HCT116 (cell line): ENCODE measurements around the gene MTHFD2L. TPM values are rescaled to one million over a fixed set of nuclear protein-coding genes. Genes with fewer than 3 reads are reported as not detected.
"Not testable (repeated sequence)": the region's sequence is repeated elsewhere in the genome, so short reads cannot be mapped to it uniquely, and the experiment has no call there.

Experiments used
- ATAC-seq: fragments of 200-7000 bp; cut with Tn5 transposase; 2 replicates; pipeline ENCODE4 v1.9.1; 2020; ENCODE audit warnings: mild to moderate bottlenecking, moderate library complexity
- BruUV-seq: library from RNA; stranded (reverse); fragments of 400-500 nt; replicated peaks from 2 replicates; lab custom pipeline; 2021; lab: Mats Ljungman, UMichigan
- CTCF ChIA-PET: fragments of 300-600 bp; sonication (Branson Sonifier 250); formaldehyde crosslinking; loops from one replicate; lab custom pipeline; 2021; ENCODE audit warnings: antibody characterized with exemption; lab: Charles Lee
- POLR2A ChIA-PET: fragments of 300-600, 350-600 bp; sonication (Branson Sonifier 250); formaldehyde crosslinking; loops from one replicate; lab custom pipeline; 2021; ENCODE audit warnings: antibody characterized with exemption; lab: Charles Lee
- RAD21 ChIA-PET, 2 experiments: fragments of 300-600 bp; sonication (Branson Sonifier 250); formaldehyde crosslinking; loops; one replicate each; lab custom pipeline; 2023; ENCODE audit warnings: low total read pairs in 2 of 2; ENCODE audit not compliant: uncharacterized antibody in 2 of 2, unreplicated experiment in 2 of 2, low non-redundant PET in 1 of 2; lab: Charles Lee
- DNase-seq: peaks from one replicate; pipeline ENCODE4 v3.0.0-alpha.2; 2010; ENCODE audit warnings: low read depth, low spot score
- H2AFZ ChIP-seq: fragments of 200-600 bp; shearing (Covaris generic), sonication (generic); 2 replicates; pipeline ENCODE4 v1.6.1; 2017; ENCODE audit warnings: low read depth, mixed run types, mixed read lengths, antibody characterized with exemption, low read length; ENCODE audit not compliant: poor library complexity, severe bottlenecking
- H3K27ac ChIP-seq: 2 replicates; pipeline ENCODE4 v1.5.1; 2012; ENCODE audit warnings: low read depth, low read length
- H3K27me3 ChIP-seq: fragments of 200-600 bp; sonication (generic); 2 replicates; pipeline ENCODE4 v1.6.1; 2016; ENCODE audit warnings: mixed run types, low read length, mixed read lengths; ENCODE audit not compliant: insufficient read depth
- H3K36me3 ChIP-seq, 2 experiments: fragments of 200-500 bp in 1 of 2; fragments of 200-600 bp in 1 of 2; sonication (Bioruptor generic) in 1 of 2; sonication (generic) in 1 of 2; 2 replicates each; pipeline versions ENCODE4 v1.5.1 to v1.6.1; 2014 to 2016; ENCODE audit warnings: low read length in 2 of 2, inconsistent platforms in 1 of 2, mixed read lengths in 1 of 2, mixed run types in 1 of 2; ENCODE audit not compliant: insufficient read depth in 2 of 2, control insufficient read depth in 1 of 2
- H3K4me1 ChIP-seq, 2 experiments: fragments of 200-600 bp in 1 of 2; sonication (generic) in 1 of 2; 2 replicates each; pipeline versions ENCODE4 v1.5.1 to v1.6.1; 2012 to 2017; ENCODE audit warnings: low read length in 2 of 2, inconsistent platforms in 1 of 2, mild to moderate bottlenecking in 1 of 2, mixed read lengths in 1 of 2, mixed run types in 1 of 2, moderate library complexity in 1 of 2; ENCODE audit not compliant: insufficient read depth in 2 of 2, control insufficient read depth in 1 of 2
- H3K4me2 ChIP-seq: fragments of 200-600 bp; sonication (generic); 2 replicates; pipeline ENCODE4 v1.6.1; 2017; ENCODE audit warnings: mixed run types, low read length, mixed read lengths
- H3K4me3 ChIP-seq, 2 experiments: fragments of 200-600 bp in 1 of 2; sonication (generic) in 1 of 2; replicated peaks in 1 of 2; 2 replicates each; pipeline ENCODE4 v1.5.1; 2011 to 2016; ENCODE audit warnings: low read length in 2 of 2, control low read depth in 1 of 2, low read depth in 1 of 2, mild to moderate bottlenecking in 1 of 2, mixed read lengths in 1 of 2, mixed run types in 1 of 2
- H3K79me2 ChIP-seq: fragments of 200-600 bp; sonication (generic); 2 replicates; pipeline ENCODE4 v1.6.1; 2017; ENCODE audit warnings: mild to moderate bottlenecking, mixed run types, low read length, moderate library complexity, mixed read lengths; ENCODE audit not compliant: insufficient read depth
- H3K9ac ChIP-seq: fragments of 200-600 bp; sonication (generic); 2 replicates; pipeline ENCODE4 v1.6.1; 2016; ENCODE audit warnings: low read length, mixed read lengths
- H3K9me2 ChIP-seq: fragments of 200-600 bp; sonication (generic), shearing (Covaris generic); 2 replicates; pipeline ENCODE4 v1.6.1; 2017; ENCODE audit warnings: mixed run types, mild to moderate bottlenecking, moderate library complexity; ENCODE audit not compliant: insufficient read depth
- H3K9me3 ChIP-seq, 2 experiments: fragments of 200-500 bp in 1 of 2; fragments of 200-600 bp in 1 of 2; sonication (Bioruptor generic) in 1 of 2; sonication (generic) in 1 of 2; 2 replicates each; pipeline ENCODE4 v1.6.1; 2014 to 2017; ENCODE audit warnings: low read length in 2 of 2, mixed read lengths in 2 of 2, inconsistent platforms in 1 of 2, low read depth in 1 of 2, mild to moderate bottlenecking in 1 of 2, mixed run types in 1 of 2, moderate library complexity in 1 of 2; ENCODE audit not compliant: control insufficient read depth in 1 of 2, insufficient read depth in 1 of 2
- H4K20me1 ChIP-seq: fragments of 200-600 bp; sonication (generic), shearing (Covaris generic); 2 replicates; pipeline ENCODE4 v1.6.1; 2017; ENCODE audit warnings: mixed run types, mild to moderate bottlenecking, moderate library complexity; ENCODE audit not compliant: insufficient read depth
- CBX3 ChIP-seq: IDR thresholded peaks from 2 replicates; pipeline ENCODE4 v1.6.1; 2012; ENCODE audit warnings: low read depth
- CEBPB ChIP-seq: IDR thresholded peaks from 2 replicates; pipeline ENCODE4 v1.6.1; 2012; ENCODE audit warnings: low read depth
- EZH2phosphoT487 ChIP-seq: fragments of 200-600 bp; IDR thresholded peaks from 2 replicates; pipeline ENCODE4 v1.6.1; 2018; ENCODE audit warnings: antibody characterized with exemption, borderline replicate concordance
- FOSL1 ChIP-seq: IDR thresholded peaks from 2 replicates; pipeline ENCODE4 v1.6.1; 2012; ENCODE audit warnings: low read depth
- JUND ChIP-seq: IDR thresholded peaks from 2 replicates; pipeline ENCODE4 v1.6.1; 2012
- POLR2A ChIP-seq: IDR thresholded peaks from 2 replicates; pipeline ENCODE4 v1.7.0; 2011; ENCODE audit warnings: borderline replicate concordance; ENCODE audit not compliant: insufficient read depth, insufficient read length; ENCODE audit errors: extremely low read depth
- POLR2AphosphoS5 ChIP-seq: IDR thresholded peaks from 2 replicates; pipeline ENCODE4 v1.6.1; 2011; ENCODE audit warnings: mild to moderate bottlenecking, low read depth, low read length, moderate library complexity
- SP1 ChIP-seq: IDR thresholded peaks from 2 replicates; pipeline ENCODE4 v1.6.1; 2012; ENCODE audit warnings: low read depth
- ZNF274 ChIP-seq: fragments of 200-500 bp; sonication (Bioruptor generic); IDR thresholded peaks from 2 replicates; pipeline ENCODE4 v1.6.1; 2014; ENCODE audit warnings: mild to moderate bottlenecking, low read depth, low read length, inconsistent platforms
- intact Hi-C: fragments of 100-400 bp; cut with micrococcal nuclease; formaldehyde crosslinking; loops from 2 replicates; pipeline ENCODE4 v1.10.0; 2022
- total RNA-seq: library from RNA; stranded (reverse); gene quantifications from one replicate; pipeline ENCODE4 v1.2.1, GENCODE V29; 2021; ENCODE audit not compliant: unreplicated experiment
- TF ChIP-seq, protein P1 (sequence below): IDR thresholded peaks from 2 replicates; pipeline ENCODE4 v1.6.1; 2011; ENCODE audit warnings: mild to moderate bottlenecking, low read length, moderate library complexity; ENCODE audit not compliant: insufficient replicate concordance; ENCODE audit errors: extremely low read depth
- TF ChIP-seq, protein P2 (sequence below), 3 experiments: fragments of 200-600 bp in 1 of 3; sonication (generic) in 1 of 3; IDR thresholded peaks in 2 of 3; conservative IDR thresholded peaks in 1 of 3; 2 replicates each; pipeline ENCODE4 v1.5.1; 2012 to 2017; ENCODE audit warnings: low read depth in 2 of 3, low read length in 2 of 3, antibody characterized with exemption in 1 of 3, borderline replicate concordance in 1 of 3, control low read depth in 1 of 3, mild to moderate bottlenecking in 1 of 3, mixed read lengths in 1 of 3, mixed run types in 1 of 3, moderate library complexity in 1 of 3; ENCODE audit not compliant: insufficient read depth in 1 of 3
- TF ChIP-seq, protein P3 (sequence below): IDR thresholded peaks from 2 replicates; pipeline ENCODE4 v1.6.1; 2012; ENCODE audit warnings: low read depth
- TF ChIP-seq, protein P4 (sequence below): IDR thresholded peaks from 2 replicates; pipeline ENCODE4 v1.6.1; 2012

The MTHFD2L gene
- total RNA-seq, 1 experiment from 2014 or later = 15.0 TPM

DNA sequence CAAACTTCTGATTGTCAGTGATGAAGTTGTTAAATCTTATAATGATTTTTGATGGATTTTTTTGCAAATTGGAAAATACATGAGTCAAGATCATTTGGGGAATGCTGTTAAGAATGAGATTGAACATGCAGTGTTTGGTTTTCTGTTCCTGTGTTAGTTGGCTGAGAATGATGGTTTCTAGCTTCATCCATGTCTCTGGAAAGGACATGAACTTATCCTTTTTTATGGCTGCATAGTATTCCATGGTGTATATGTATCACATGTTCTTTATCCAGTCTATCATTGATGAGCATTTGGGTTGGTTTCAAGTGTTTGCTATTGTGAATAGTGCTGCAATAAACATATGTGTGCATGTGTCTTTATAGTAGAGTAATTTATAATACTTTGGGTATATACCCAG, 182.5 kb downstream of the MTHFD2L start:
- H3K9me3 ChIP-seq, H3K4me1 ChIP-seq, H3K36me3 ChIP-seq, H2AFZ ChIP-seq, H3K9ac ChIP-seq, H3K79me2 ChIP-seq, H3K9me2 ChIP-seq, CTCF ChIA-PET, intact Hi-C loops, DNase-seq, H3K27me3 ChIP-seq, H3K27ac ChIP-seq, H4K20me1 ChIP-seq, H3K4me2 ChIP-seq, ATAC-seq, RAD21 ChIA-PET, H3K4me3 ChIP-seq, POLR2A ChIA-PET, BruUV-seq: not testable (repeated sequence)

DNA sequence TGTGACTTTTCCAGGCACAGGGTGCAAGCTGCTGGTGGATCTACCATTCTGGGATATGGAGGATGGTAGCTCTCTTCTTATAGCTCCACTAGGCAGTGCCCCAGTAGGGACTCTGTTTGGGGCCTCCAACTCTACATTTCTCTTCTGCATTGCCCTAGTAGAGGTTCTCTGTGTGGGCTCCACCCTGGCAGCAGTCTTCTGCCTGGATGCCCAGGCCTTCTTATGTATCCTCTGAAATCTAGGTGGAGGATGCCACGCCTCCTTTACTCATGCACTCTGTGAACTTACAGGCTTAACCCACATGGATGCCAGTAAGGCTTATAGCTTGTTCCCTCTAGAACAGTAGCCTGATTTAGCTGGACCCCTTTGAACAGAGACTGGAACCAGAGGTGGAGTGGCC, 186.1 kb downstream of the MTHFD2L start:
- RAD21 ChIA-PET = no interaction called here
- Histone ChIP-seq H3K27me3 (no peaks in the 10 kb centered on the region), H3K79me2 (no peaks in the 10 kb centered on the region), H3K9me2 (no peaks in the 10 kb centered on the region), H3K4me1 (no peaks in the 10 kb centered on the region), H3K9ac (no peak overlapping the region), H3K36me3 (no peaks in the 10 kb centered on the region), H3K9me3 (peaks cover 0 to 6% of the 10 kb centered on the region in 2 experiments; a peak in 2 of 4 replicates), H3K27ac (no peak overlapping the region), H3K4me2 (no peak overlapping the region), H4K20me1 (no peaks in the 10 kb centered on the region), H2AFZ (no peak overlapping the region), H3K4me3 (no peak overlapping the region)
- no peak for DNase-seq
- POLR2A ChIA-PET = no interaction called here
- ATAC-seq = no peak
- CTCF ChIA-PET = no interaction called here
- intact Hi-C loops = no loop called here
- BruUV-seq = no TSS peak
- TF ChIP-seq CBX3 (no peak), POLR2A (no peak), CEBPB (no peak), POLR2AphosphoS5 (no peak), JUND (no peak), EZH2phosphoT487 (no peak), ZNF274 (no peak), SP1 (no peak), FOSL1 (no peak)
- TF ChIP-seq, protein P1, sequence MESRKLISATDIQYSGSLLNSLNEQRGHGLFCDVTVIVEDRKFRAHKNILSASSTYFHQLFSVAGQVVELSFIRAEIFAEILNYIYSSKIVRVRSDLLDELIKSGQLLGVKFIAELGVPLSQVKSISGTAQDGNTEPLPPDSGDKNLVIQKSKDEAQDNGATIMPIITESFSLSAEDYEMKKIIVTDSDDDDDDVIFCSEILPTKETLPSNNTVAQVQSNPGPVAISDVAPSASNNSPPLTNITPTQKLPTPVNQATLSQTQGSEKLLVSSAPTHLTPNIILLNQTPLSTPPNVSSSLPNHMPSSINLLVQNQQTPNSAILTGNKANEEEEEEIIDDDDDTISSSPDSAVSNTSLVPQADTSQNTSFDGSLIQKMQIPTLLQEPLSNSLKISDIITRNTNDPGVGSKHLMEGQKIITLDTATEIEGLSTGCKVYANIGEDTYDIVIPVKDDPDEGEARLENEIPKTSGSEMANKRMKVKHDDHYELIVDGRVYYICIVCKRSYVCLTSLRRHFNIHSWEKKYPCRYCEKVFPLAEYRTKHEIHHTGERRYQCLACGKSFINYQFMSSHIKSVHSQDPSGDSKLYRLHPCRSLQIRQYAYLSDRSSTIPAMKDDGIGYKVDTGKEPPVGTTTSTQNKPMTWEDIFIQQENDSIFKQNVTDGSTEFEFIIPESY = no peak
- TF ChIP-seq, protein P2, sequence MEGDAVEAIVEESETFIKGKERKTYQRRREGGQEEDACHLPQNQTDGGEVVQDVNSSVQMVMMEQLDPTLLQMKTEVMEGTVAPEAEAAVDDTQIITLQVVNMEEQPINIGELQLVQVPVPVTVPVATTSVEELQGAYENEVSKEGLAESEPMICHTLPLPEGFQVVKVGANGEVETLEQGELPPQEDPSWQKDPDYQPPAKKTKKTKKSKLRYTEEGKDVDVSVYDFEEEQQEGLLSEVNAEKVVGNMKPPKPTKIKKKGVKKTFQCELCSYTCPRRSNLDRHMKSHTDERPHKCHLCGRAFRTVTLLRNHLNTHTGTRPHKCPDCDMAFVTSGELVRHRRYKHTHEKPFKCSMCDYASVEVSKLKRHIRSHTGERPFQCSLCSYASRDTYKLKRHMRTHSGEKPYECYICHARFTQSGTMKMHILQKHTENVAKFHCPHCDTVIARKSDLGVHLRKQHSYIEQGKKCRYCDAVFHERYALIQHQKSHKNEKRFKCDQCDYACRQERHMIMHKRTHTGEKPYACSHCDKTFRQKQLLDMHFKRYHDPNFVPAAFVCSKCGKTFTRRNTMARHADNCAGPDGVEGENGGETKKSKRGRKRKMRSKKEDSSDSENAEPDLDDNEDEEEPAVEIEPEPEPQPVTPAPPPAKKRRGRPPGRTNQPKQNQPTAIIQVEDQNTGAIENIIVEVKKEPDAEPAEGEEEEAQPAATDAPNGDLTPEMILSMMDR (IDR thresholded peaks at IDR 0.05 in 2 of 3, conservative IDR thresholded peaks at IDR 0.05 in 1 of 3; ENCODE audit: borderline replicate concordance in 1 of 3, insufficient read depth in 1 of 3, low read depth in 2 of 3, low read length in 2 of 3) = no peak
- TF ChIP-seq, protein P3, sequence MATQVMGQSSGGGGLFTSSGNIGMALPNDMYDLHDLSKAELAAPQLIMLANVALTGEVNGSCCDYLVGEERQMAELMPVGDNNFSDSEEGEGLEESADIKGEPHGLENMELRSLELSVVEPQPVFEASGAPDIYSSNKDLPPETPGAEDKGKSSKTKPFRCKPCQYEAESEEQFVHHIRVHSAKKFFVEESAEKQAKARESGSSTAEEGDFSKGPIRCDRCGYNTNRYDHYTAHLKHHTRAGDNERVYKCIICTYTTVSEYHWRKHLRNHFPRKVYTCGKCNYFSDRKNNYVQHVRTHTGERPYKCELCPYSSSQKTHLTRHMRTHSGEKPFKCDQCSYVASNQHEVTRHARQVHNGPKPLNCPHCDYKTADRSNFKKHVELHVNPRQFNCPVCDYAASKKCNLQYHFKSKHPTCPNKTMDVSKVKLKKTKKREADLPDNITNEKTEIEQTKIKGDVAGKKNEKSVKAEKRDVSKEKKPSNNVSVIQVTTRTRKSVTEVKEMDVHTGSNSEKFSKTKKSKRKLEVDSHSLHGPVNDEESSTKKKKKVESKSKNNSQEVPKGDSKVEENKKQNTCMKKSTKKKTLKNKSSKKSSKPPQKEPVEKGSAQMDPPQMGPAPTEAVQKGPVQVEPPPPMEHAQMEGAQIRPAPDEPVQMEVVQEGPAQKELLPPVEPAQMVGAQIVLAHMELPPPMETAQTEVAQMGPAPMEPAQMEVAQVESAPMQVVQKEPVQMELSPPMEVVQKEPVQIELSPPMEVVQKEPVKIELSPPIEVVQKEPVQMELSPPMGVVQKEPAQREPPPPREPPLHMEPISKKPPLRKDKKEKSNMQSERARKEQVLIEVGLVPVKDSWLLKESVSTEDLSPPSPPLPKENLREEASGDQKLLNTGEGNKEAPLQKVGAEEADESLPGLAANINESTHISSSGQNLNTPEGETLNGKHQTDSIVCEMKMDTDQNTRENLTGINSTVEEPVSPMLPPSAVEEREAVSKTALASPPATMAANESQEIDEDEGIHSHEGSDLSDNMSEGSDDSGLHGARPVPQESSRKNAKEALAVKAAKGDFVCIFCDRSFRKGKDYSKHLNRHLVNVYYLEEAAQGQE = no peak
- TF ChIP-seq, protein P4, sequence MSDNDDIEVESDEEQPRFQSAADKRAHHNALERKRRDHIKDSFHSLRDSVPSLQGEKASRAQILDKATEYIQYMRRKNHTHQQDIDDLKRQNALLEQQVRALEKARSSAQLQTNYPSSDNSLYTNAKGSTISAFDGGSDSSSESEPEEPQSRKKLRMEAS = no peak
